ENCODE results near the gene LILRB3.
"Not testable (repeated sequence)": the region's sequence is repeated elsewhere in the genome, so short reads cannot be mapped to it uniquely, and the experiment has no call there.

The LILRB3 gene

DNA sequence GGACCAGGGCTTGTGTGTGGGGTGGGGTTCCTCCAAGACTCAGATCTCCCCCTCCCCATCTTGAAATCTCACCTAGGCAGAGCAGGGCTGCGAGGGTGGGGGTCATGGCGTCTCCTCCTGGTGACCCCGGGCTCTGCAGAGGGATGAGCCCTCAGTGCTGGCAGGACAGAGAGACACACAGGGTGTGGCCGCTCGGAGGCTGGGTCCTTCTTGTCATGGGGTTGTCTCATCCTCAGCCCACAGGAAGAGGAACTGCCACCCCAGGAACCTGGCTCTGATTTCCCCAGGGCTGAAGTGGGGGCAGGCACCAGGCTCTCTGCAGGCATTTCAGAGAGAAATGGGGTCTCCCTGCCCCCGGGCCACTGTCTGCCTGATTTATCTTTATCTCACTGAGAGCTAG, 19.8 kb upstream of the LILRB3 start, which contains the start of gene LILRA6:
Gene LILRA6, minus strand, starts transcription at position 145 of the 400 bp plus-strand sequence.
- DNase-seq (ENCODE audit: low read depth) = not testable (repeated sequence)

DNA sequence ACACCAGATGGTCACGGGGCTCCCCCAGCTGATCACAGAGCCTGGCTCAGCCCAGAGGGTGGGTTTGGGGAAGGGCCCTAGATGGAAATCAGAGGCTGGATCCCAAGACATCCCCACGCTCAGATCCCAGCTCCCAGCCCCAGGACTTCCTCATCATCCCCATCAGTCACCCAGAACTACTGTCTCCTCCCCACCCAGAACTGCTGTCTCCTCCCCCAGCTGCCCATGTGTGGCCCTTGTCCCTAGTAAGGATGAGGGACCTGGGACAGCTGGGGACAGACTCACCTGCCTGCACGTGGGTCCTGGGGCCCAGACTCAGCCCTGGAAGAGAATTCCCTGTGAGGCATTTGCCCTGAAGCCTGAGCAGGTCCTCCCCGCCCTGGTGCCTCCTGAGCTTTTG, 19.4 kb upstream of the LILRB3 start:
- not testable (repeated sequence) for DNase-seq (ENCODE audit: low read depth)

DNA sequence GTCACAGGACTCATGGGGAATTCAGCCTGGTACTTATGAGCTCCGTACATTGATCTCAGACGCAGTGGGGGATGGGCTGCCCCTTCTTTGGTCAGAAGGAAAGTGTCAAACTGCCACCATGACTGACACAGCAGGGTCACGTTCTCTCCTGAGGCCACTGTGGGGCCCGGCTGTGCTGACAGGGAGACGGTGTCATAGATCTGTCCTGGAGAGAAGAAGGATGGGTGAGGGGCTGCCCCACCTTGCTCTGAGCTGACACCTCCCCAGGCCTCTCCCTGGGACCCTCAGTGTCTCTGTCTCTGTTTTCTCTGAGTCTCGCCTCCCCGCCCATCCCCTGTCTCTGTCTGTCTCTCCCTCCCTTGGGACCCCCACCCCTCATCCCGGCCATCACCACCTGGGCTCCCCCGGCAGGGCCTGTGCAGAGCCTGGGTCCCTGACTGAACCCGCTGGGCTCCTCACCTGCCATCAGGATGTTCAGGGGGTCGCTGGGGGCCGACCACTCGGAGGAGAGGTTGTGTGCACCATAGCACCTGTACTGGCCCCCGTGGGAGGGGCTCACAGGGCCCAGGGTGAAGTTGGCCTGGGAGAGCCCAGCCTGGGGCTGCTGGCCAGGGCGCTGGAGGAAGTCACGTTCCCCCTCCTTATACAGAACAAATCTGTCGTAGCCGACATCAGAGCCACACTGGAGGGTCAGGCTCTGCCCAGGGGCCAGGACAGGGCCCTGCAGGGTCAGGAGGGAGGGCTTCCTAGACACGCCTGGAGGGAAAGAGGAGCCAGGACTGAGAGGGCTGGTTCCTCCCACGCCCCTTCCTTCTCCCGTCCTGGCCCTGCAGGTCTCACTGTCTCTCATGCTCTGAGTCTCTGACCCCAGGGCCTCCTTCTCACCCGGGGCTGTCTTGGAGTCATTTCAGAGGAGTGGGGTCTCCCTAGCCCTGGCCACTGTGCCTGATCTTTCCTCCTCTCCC, 17.8 kb upstream of the LILRB3 start:
- DNase-seq (ENCODE audit: low read depth) = not testable (repeated sequence)

DNA sequence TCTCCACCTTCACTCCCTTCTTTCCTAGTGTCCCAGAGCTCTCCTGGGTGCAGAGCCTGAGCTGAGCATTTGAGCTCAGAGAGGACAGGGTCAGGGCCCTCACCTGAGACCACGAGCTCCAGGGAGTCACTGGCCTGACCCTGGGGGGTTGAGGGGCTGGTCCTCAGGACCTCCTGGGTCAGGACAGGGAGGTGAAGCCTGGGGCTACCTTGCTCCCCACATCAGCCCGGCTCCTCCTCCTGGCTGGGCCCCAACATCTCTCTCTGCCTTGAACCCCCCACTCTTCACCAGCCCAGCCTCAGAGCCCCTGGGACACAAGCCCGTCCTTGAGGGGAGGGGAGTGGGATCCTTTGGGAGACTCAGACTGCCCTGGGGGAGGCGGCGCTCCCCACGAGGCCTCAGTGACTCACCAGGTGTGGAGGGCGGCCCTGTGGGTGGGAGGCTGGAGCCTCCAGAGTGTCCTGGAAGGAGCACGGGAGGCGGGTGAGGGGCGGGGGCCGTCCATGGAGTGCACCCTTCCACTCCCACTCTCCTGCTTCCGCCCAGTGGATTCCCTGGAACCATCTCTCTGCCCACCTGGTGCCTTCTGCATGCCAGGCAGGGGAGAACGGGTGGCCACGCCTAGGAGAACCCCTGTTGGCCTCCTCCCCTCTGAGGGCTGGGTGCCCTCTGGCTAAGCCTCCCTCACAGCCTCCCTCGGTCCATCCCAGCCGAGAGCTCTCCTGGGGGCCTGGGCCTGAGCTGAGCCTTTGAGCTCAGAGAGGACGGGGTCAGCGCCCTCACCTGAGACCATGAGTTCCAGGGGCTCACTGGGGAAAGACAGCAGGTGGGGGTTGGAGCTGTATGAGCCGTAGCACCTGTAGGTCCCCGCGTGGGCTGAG, 16.9 kb upstream of the LILRB3 start:
- not testable (repeated sequence) for DNase-seq (ENCODE audit: low read depth)

DNA sequence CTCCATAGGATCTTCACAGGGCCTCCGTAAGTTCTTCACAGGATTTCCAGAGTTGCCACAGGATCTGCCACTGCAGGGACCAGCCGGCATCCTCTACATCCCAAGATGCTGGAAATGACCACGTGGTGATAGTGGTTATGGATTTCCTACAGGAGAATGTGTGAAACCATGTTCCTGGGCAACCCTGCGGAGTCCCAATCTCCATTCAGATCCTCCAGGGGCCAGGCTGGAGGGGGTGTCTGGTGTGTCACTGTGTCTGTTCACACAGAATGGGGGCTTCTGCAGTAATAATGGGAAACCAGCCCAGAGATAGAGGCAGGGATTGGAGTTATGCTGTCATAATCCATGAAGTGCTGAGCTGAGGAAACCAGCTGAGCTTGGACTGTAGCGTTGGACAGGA, 11.1 kb upstream of the LILRB3 start:
- DNase-seq (ENCODE audit: low read depth) = no peak

DNA sequence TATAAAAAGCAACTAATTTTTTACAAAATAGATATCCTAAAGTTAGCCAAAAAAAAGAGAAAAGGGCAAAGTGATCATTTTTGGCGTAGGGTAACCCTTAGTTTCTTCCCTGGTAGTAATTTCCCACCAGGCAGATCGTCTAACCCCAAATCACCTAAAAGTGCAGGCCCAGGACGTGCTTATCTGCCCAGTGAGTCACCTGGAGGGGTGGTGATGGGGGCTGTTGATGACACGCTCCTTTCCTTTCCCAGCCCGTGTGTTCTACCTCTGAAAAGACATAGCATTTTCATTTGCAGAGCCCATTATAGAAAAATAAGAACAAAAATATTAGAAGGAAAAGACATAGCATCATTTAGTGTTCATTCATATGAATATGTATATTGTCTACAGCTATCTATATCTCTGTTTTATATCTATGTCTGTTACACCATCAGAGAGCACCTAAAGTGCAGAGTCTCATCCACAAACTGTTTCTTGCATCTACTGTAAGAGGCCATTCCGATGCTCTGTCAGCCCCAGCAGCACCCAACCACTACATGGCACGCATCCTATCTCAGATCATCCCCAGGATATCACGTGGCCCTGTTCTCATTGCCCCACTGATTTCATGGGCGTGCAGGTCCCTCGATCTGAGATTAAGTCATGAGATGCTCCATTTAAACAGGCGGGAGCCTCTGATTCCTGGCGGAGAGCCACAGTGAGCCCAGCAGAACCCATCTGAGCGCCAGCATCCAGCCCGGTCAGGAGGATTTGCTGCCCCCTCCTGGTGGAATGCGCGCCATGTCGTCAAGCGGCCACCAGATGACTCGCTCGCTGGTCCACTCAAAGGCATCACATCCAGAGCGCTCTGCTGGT, 8.5 kb upstream of the LILRB3 start:
- peak; percentile 62 for DNase-seq (ENCODE audit: low read depth)

DNA sequence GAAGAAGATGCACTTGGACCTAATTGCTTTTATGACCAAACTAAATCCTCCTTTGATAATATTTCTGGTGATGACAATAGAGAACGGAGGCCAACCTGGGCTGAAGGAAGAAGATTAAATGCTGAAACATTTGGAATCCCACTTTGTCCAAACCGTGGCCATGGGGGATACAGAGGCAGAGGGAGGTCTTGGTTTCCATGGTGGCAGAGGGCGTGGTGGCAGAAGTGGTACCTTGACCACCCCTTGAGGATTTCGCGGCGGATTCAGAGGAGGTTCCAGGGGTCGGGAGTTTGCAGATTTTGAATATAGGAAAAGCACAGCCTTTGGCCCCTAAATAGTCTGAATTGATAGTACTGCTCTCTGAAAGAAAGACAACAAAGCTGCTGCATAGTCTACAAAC, 7.2 kb upstream of the LILRB3 start:
- DNase-seq (ENCODE audit: low read depth) = no peak

DNA sequence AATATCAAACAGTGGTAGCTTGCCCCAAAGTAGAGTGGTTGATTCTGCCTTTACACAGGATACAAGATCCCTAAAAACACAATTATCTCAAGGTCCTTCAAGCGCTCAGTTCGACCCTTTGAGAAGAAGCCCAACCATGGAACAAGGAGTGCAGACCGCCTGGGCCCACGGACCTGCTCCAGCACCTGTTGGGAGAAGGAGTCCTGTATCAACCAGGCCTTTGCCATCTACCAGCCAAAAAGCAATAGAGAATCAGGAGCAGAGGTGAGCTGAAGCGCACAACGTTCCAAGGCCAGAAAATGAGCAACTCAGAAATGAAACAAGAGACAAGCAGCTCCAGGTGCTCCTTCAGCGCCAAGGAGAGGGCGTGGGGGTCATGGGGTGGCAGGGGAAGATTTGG, 6.3 kb upstream of the LILRB3 start:
- DNase-seq (ENCODE audit: low read depth) = no peak

DNA sequence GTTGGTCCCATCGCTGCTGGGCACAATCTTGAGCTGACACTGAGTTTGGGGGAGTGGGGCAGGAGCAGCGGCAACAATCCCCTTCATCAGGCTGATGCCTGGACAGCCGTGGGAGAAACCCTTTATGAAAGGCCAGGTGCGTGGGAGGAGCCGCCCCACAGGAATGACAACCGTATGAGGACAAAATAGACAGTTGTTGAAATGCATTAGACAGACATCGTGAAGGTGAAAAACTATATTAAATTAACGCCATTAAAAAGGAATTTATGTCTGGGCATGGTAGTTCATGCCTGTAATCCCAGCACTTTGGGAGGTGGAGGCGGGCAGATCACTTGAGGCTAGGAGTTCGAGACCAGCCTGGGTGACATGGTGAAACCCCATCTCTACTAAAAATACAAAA, 1.8 kb upstream of the LILRB3 start:
- DNase-seq (ENCODE audit: low read depth) = not testable (repeated sequence)

DNA sequence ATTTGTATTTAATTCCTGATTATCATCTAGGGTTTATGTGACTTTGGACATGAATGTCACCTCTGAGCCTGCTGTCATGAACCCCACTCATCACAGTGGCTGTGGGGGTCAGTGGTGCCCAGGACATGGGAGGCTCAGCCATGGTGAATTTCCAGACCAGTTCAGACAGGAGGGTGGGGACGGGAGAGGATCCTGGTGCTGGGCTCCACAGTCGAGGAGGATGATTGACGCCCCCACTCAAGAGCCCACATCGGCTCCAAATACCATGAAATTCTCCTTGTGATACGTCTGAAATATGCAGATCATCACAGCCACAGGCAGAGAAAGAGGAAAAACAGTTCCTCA, 1.1 kb upstream of the LILRB3 start:
- not testable (repeated sequence) for DNase-seq (ENCODE audit: low read depth)

DNA sequence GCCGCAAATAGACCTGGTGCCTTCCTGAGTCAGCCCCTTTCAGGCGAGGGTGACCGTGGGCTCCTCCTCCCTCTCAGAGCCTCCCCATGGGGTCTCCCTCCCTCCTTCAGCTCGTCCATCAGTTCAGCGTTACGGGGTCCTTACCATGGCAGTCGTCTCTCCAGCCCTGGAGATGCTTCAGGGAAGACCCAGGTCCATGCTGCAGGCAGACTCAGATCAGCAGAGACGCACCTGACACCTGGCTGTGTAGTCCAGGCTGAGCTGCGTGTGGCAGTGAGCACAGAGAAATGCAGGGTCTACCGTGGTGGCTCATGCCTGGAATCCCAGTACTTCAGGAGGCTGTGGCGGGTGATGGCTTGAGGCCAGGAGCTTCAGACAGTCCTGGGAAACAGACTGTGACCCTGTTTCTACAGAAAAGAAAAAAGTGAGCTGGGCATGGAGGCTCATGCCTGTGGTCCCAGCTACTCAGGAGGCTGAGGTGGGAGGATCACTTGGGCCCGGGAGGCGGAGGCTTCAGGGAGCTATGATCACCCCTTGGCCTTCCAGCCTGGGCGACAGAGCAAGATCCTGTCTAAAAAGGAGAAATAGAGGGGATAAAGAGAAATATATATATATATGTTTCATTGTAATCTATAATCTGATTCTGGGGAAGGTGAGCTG, 600 bp upstream of the LILRB3 start:
- not testable (repeated sequence) for DNase-seq (ENCODE audit: low read depth)

DNA sequence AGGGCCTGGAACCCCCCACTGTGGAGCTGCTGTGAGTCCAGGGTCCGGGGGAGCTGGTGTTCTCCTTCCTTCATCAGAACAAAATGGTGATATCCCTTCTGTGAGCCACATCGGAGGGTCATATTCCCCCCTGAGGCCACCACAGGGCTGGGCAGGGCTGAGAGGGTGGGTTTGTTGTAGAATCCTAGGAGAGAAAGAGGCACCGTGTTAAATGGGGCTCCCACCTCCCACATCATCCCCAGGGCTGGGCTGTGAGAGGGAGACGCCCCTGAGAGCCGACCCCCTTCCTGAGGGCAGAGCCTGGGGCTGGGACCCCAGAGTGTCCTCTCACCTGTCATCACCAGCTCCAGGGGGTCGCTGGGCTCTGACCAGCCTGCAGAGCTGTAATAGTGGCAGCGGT, 860 bp downstream of the LILRB3 start:
- DNase-seq (ENCODE audit: low read depth) = not testable (repeated sequence)

DNA sequence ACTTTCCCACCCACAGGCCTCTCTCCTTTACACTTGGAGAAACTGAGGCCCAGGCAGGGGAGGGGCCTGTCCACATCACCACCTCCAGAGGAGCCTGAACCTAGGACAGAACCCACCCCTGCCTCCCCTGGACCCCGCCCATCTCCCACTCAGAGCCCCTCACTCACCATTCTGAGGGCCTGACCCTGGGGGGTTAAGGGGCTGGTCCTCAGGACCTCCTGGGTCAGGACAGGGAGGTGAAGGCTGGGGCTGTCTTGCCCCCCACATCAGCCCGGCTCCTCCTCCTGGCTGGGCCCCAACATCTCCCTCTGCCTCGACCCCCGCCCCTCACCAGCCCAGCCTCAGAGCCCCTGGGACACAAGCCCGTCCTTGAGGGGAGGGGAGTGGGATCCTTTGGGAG, 3.1 kb downstream of the LILRB3 start:
- DNase-seq (ENCODE audit: low read depth) = not testable (repeated sequence)

DNA sequence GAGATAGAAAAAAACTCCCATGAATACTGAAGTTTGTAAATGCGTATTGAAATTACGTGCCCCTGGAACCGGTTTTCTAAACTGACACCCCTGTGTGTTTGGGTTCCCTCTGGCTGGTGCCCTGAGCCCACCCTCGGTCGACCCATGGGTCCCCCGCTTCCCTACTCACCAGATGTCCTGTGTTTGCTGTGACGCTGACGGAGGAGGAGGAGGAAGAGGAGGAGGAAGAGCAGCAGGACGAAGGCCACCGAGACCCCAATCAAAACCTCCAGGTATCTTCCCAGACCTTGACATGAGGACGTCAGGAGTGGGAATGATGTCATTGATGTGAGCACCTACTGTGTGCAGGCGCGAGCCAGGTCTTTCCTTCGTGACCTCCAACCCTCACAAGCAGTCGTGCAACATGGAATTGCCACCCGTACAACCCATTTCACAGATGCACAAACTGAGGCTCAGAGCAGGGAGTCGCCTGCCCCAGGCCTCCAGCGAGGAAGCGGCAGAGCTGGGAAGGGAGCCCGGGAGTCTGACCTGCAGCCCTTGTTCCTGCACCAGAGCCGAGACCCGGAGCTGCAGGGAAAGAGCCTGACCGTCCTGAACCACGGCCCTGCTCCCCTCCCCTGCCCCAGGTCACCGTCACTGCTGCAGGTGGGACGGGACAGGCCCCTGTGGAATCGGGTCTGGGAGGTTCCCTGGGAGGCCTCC, 3.7 kb downstream of the LILRB3 start:
- DNase-seq (ENCODE audit: low read depth) = no peak

DNA sequence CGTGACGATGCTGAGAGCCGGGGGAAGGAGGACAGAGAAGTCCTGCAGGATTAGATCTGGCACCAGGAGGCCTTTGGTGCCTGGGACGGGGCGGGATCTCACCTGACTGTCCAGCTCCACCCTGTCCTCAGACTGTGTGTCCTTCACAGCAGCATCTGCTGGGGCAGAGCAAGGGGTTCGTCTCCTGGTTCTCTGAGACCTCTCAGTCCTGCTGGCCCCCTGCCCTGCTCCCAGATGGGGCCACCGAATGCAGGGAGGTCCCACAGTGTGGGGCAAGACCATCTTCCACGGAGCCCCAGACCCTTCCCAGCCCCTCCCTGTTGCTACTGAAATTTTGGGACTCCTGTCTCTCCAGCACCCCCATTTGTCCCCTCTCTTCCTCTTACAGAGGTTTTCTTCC, 4.5 kb downstream of the LILRB3 start:
- no peak for DNase-seq (ENCODE audit: low read depth)

DNA sequence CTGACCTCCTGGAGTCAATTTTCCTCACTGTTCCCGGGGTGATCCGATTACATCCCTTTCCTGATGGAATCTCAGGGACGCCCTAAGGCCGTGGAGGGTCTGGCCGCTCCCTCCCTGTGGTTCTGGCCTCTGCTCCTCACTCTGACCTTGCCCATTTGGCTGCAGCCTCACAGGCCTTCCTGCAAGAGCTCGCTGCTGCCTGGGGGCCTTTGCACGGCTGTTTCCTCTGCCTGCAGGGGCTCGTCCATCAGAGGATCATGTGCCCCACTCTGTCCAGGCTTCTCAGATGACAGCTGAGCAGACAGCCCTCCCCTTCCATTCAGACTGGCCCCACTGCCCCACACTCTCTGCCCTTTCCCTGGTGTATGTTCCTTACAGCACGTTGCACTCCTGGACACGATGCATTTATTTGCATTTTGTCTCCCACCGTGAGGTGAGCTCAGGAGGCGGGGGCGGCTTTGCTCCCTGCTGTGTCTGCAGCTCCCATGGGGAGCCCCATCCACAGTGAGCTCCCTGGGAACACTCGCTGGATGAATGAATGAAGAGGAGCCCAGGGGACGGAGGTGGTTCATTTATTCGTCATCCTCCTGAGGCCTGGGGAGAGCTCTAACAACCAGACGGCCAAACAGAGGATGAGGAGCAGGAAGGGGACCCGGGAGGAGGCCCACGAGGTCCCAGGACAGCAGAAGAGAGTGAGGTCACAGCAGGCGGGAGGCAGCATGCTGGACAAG, 5.1 kb downstream of the LILRB3 start:
- not testable (repeated sequence) for DNase-seq (ENCODE audit: low read depth)

DNA sequence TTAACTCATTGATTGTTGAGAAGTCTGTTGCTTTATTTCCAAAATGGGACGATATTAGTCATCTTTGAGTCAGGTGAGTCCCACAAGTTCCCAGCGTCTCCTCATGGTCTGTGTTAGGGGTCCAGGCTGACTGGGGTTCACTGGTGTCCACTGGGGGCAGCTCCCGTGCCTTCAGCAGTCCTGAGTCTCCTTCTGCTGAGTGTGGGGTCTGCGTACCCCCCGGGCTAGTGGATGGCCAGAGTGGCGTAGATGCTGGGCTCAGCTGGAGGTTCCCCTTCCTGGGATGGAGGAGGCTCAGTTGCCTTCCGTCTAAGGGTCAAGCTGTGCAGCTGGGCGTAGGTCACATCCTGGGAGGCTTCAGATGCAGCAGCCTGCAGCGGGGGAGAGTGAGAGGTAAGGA, 5.9 kb downstream of the LILRB3 start:
- DNase-seq (ENCODE audit: low read depth) = no peak

DNA sequence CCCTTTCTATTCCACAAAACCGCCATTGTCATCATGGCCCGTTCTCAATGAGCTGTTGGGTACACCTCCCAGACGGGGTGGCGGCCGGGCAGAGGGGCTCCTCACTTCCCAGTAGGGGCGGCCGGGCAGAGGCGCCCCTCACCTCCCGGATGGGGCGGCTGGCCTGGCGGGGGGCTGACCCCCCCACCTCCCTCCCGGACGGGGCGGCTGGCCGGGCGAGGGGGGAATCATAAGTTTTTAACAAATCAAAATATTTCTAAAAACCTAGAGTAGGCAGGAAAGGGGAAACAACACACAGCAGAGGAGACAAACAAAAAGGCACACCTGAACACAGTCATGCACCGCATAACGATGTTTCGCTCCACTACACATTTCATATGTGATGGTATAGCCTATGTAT, 8.1 kb downstream of the LILRB3 start:
- not testable (repeated sequence) for DNase-seq (ENCODE audit: low read depth)

DNA sequence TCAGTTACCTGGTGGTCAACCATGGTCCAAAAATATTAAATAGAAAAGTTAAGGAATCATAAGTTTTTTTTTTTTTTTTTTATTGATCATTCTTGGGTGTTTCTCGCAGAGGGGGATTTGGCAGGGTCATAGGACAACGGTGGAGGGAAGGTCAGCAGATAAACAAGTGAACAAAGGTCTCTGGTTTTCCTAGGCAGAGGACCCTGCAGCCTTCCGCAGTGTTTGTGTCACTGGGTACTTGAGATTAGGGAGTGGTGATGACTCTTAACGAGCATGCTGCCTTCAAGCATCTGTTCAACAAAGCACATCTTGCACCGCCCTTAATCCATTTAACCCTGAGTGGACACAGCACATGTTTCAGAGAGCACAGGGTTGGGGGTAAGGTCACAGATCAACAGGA, 8.6 kb downstream of the LILRB3 start:
- DNase-seq (ENCODE audit: low read depth) = not testable (repeated sequence)

DNA sequence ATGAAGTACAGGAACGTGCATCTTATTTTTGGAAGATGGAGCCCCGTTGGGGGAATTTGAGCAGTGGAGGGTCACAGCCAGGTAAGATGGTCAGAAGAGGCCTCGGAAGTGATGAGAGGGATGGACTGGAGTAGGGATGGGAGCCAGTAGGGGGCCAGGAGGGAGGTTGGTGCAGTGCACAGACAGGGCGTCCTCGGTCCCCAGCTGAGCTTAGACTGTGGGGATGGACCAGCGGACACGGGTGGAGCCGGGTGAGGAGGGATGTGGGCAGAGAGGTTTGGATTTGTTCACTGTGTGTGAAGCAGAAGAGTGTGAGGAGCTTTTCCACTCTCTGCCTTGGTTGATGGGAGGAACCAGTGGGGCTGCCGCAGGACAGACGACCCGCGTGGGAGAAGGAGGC, 11.6 kb downstream of the LILRB3 start:
- DNase-seq (ENCODE audit: low read depth) = no peak

Data from amniotic epithelial cell (primary cell).